HG02870 (cell line): Measurements from ENCODE around the gene CMTM8.

Experiments used
- ATAC-seq: cut with Tn5 transposase; IDR thresholded peaks from one replicate; pipeline ENCODE4 v1.9.1; 2021; ENCODE audit warnings: mild to moderate bottlenecking, moderate library complexity; ENCODE audit not compliant: unreplicated experiment

CMTM8 gene

GRCh38 chr3:32276279-32276841 is 37.9 kb downstream of the CMTM8 start:
- no peak for ATAC-seq

GRCh38 chr3:32278714-32279113 is 40.2 kb downstream of the CMTM8 start:
- no peak for ATAC-seq

DNA sequence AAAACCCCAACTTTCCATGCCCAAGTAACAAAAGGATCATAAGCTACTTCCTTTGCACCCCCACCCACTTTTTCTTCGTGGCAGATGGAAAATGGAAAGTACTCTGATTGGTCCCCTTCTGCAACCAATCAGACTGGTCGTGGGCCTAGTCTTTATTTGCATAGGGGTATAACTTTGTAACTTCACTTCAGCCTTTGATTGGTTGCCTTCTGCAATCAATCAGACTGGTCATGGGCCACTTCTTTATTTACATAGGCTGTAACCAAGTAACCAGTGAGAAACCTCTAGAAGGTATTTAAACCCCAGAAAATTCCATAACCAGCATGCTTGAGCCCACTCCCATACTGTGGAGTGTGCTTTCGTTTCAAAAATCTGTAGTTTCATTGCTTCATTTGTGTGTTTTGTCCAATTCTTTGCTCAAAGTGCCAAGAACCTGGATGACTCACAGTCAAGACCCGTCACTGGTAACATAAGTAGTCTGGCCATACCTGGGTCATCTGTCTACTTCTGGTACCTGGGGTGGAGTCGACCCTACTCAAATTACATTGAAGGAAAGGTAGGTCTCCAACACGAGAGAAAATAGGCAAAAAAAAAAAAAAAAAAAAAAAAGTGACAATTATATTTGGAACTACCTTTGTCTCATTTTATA is 41.9 kb downstream of the CMTM8 start:
- ATAC-seq = no peak

DNA sequence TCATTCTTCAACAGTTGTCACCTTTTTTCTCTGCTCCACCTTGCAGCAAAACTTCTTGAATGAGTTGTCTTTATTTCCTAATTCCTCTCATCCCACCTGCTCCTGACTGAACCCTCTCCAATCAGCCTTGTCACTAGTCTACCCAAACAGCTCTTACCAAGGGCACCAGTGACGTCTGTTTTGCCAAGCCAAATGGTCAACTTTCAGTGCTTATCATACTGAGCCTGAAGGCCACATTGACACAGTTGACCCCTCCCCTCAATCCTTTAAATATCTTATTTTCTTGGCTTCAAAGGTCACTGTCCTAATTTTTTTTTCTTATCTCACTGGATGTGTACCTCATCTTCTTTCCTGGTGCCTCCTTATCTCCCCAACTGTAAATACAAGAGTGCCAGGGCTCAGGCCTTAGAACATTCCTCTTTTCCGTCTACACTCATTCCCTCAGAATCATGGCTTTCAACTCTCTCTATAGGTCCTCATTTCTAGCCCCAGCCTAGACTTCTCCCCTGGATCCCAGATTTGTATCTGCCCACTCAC is 43.2 kb downstream of the CMTM8 start:
- no peak for ATAC-seq

DNA sequence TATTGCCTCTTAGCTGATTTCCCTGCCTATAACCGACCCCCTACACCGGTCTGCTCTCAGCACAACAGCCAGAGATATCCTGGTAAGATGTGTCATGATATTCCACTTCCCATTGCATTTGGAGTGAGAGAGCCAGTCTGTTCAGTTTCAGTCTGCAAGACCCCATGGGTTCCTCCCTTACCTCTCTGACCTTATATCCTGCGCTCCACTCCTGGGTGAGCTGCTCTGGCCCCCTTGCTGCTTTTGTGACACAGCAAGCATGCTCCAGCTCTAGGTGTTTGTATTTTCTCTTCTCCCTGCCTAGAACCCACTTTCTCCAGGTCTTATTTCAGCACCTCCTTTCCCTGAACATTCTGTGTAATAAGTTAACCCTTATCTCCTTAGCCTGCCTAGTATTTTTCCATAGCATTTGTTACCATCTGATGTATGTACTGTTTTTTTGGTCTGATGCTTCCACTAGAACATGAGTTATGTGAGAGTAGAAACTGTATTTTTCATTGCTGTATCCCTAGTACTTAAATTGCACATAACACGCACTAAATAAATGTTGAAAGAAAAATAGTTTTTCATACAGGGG is 44.2 kb downstream of the CMTM8 start:
- no peak for ATAC-seq

DNA sequence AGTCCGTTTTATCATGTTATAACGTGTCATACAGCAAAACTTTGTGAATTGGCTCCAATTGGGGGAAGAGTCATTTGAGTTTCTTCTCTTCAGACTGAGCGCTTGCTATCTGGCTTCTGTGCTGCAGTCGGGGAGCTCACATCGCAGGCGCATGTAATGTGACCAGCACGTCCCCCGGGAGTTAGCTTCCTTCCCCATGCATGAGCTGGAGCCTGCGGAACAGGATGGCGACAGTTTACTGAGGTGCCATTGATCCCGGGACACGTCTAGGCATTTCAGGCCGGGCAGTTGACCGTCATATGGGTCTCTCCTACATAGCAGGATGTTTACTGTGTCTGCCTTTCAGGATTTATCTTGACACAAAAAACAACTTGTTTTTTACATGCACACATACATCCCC is 44.8 kb downstream of the CMTM8 start:
- no peak for ATAC-seq

DNA sequence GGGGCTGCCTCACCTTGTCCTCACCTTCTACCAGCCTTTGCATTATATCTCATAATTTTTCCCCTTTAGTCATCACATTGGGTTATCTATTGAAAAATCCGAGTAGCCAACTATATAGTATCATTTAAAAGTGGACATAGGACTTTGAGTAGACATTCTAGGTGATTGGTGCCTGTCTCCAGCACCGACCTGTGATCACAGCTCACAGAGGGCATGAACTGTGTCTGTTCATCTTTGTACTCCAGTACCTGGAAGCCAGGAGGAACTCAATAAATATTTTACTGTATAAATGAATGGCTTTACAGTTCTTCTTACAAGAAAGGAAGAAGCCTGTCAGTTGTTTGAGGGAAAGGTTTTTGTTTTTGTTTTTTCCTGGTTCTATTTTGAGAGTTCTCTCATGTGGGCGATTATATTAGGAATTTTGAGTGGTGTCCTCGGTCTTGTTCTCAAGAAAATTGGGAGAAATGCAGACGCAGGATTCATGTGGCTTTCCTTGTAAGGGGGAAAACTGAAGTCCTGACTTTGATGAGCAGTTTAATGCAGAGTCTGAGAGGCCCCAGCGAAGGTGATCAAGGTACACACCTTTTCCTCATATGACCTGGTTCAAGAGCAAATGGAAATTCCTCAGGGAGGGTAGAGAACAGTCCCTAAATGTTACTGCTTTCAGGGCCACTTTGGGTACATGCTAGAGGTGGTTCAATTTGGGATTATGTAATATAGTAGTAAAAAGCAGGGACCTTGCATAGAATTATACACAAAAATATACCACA is 46.1 kb downstream of the CMTM8 start:
- ATAC-seq = no peak

- ATAC-seq = no peak
Observed at GRCh38 chr3:32285891-32286290, 47.4 kb downstream of the CMTM8 start.

DNA sequence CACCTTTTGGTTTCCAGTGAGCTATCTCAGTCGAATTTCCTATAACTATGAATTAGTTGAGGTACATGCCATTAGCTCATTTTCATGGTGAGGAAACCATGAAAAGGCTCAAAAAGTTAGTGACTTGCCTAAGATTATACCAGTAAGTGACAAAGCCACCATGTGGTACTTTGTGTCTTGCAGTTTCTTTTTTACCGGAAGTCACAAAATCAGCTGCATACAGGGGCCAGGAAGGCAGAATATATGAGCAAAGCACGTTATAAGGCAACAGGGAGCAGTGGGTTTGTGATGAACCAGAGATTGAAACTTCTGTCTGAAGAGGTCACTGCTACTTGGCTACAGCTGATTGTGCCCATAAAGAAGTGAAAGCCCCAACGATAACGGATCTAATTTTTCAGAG is 50.3 kb downstream of the CMTM8 start:
- ATAC-seq = no peak

DNA sequence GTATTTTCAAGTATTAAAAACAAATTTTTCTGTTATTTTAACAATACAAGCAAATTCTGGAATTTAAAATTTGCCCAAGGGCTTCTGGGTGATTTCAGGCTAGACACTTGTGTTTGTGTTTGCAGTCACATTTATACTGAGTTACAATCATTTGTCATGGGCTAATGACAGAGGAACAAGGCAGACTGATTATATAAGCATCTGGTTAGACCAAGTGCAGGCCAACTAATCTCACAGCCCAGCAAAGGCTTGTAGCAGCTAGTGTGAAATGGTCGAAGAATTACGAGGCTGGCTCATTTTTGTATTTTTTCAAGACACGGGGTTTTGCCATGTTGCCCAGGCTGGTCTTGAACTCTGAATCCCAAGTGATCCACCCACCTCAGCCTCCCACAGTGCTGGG is 52.1 kb downstream of the CMTM8 start:
- ATAC-seq = no peak

DNA sequence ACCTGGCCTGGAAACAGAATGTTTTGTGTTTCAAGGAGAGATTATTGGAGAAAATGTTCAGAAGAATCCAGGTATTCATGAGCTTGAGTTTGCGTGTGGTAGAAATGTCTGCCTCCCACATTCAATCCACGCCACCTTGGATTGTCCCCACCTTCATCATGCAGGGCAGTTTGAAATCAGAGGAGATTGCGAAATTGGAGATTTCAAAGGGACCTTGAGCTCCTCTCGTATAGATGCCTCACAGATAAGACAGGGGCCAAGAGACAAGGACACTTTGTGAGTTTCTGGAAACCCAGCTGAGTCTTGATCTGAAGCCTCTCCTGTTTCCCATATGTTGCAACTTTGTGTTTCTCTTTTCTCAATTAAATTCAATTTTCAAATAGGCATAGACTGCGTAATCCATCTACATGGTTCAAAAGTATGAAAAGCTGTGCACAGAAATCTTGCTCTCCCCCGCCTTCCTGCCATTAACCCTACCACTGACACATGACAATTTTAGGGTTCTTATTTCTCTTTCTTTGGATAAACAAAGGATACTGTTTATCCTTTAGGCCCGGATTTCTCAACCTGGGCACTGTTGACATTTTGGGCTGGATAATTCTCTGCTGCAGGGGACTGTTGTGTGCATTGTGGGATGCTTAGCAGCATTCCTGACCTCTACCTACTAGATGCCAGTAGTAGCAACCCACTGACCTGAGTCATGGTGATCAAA is 53.8 kb downstream of the CMTM8 start:
- no peak for ATAC-seq

DNA sequence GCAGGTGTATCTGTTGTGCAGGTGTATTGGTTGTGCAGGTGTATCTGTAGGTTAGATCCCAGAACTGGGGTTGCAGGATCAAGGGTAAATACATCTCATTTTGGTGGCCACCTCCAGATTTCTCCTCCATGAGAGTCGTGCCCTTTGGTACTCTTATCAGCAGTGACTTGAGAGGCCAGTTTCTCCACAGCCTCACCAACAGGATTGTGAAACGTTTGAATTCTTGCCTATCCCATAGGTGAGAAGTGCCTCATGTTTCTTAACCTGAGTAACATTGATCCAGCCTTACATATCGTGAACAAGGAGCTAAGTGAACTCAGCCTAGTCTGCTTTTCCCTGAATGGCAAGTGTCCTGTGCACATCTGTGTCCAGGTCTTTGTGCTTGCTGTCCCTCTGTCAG is 55.4 kb downstream of the CMTM8 start:
- no peak for ATAC-seq

DNA sequence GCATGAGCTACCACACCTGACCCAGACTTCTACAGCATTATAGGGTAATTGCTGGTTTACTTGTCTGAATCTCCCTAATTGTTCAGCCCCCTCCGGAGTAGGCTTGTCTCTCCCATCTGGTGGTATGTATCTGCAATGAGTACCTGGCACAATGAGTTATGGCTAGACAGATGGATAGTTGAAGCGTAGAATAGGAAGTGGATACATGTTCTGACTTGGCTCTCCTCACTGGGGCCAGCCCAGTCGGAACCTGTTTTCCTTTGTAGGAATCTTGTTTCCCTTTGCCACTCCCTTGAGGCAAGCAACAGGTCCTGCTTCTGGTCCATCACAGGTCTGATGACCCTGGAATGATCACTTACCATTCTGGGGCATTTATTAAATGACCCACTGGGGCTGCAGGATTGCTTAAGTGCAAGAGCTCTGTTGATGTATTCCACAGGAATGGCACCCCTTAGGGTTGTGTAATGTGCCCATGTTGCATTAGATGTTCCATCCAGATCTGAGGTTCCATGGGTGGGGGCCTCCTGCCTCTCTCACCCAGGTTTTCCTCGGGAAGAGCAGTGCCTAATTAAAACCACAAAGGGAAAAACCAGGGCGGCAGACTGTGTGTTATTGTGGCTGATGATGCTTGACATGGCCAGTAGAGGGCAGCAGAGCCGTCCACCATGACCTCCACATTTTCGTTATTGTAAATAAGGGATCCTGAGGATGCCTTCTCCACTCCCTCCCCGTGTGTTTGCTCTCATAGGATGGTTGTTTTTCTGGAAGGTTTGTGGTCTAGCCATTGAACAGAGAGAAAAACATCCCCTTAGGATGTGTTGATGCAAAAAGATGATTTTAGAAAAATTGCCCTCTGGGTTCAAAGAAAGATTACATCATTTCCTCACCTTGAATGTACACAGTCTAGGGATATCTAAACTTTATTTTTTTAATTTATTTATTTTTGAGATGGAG is 58.0 kb downstream of the CMTM8 start:
- ATAC-seq = no peak

DNA sequence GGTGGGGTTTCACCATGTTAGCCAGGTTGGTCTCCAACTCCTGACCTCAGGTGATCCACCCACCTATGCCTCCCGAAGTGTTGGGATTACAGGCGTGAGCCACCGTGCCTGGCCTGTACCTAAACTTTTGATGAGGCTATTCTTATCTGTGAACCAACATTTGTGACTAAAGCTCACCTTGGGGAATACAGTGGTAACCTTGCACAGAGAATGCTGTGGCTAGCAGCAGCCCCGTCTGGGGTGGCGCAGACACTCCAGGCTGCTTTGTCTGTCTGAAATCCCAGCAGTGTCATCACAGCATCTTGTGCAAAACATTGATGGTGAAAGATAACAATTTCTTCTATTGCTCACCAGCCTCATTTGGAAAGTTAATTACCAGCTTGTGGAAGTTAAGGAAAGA is 58.9 kb downstream of the CMTM8 start:
- ATAC-seq = no peak

GRCh38 chr3:32301426-32301825 is 62.9 kb downstream of the CMTM8 start:
- no peak for ATAC-seq

DNA sequence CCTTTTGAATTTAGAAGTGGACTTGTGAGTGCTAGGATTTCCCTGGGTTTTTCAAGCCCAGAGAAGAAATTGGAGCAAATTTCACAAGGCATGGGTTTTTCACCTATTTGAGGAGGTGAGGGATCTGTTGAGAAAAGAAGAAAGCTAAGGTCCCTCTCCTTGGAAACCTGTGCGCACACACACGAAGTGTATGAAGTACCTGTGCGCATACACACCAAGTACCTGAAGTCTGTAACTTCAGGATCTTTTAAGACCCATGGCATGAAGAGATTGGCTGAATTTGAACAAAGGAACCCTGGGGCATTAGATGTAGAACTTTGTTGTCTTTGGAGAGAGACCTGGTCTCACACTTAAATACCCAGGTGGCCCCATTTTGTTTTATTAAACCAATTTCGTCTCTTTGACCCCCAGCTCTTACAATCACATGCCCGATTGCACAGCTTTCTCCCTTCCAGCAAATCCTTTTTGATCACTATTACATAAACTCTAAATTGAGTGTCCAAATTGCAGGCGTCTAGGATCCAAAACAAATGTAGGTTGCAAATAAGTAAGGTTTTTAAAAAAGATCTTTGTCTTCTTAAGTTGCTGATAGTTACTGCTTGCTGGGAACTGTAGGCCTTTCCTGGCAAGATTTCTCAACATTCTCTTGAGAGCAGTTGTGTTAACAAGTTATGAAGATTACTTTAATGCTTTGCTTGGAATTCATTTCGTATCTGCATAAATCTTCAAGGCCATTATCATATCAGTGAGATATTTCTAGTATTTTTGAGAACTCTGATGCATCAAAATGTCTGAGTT is 64.3 kb downstream of the CMTM8 start:
- ATAC-seq = no peak

DNA sequence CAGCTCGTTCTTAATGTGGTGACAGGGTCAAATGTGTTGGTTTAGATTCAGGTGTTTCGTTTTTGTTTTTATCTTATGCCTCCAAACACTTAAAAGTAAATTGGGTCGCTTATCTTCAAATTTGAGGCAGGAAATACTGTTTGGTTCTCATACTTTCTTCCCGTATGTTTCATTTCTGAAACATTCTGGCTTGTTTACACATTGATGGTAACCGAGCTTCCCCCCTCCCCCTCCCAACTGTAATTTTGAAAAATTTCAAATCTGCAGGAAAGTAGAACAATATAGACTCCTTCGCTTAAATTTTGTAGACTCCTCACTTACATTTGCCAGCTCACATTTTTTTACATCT is 64.9 kb downstream of the CMTM8 start:
- ATAC-seq = no peak

GRCh38 chr3:32303977-32304881 is 65.7 kb downstream of the CMTM8 start:
- ATAC-seq = no peak
